GM12891 (cell line): ENCODE results near the gene ADGRV1.

Experiments used
- POLR2A ChIP-seq: IDR thresholded peaks from 2 replicates; pipeline ENCODE4 v1.6.1; 2011; ENCODE audit warnings: low read depth, low read length, control low read depth
- POU2F2 ChIP-seq: IDR thresholded peaks from 2 replicates; pipeline ENCODE4 v1.6.1; 2011; ENCODE audit warnings: low read depth, mild to moderate bottlenecking, control low read depth, low read length, moderate library complexity
- SPI1 ChIP-seq: IDR thresholded peaks from 2 replicates; pipeline ENCODE4 v1.6.1; 2011; ENCODE audit warnings: low read depth, low read length, control low read depth

GRCh38 chr5:90902170-90902569, 343.6 kb downstream of the ADGRV1 start:
- no peak for TF ChIP-seq POLR2A
- TF ChIP-seq SPI1 = no peak
- TF ChIP-seq POU2F2 = no peak
